HG03039 (cell line): ENCODE measurements around the gene SUGP2.
"Not testable (repeated sequence)": the region's sequence is repeated elsewhere in the genome, so short reads cannot be mapped to it uniquely, and the experiment has no call there.

Experiments
- ATAC-seq: cut with Tn5 transposase; IDR thresholded peaks from one replicate; pipeline ENCODE4 v1.9.1; 2021; ENCODE audit warnings: mild to moderate bottlenecking, moderate library complexity; ENCODE audit not compliant: unreplicated experiment

The SUGP2 gene

DNA sequence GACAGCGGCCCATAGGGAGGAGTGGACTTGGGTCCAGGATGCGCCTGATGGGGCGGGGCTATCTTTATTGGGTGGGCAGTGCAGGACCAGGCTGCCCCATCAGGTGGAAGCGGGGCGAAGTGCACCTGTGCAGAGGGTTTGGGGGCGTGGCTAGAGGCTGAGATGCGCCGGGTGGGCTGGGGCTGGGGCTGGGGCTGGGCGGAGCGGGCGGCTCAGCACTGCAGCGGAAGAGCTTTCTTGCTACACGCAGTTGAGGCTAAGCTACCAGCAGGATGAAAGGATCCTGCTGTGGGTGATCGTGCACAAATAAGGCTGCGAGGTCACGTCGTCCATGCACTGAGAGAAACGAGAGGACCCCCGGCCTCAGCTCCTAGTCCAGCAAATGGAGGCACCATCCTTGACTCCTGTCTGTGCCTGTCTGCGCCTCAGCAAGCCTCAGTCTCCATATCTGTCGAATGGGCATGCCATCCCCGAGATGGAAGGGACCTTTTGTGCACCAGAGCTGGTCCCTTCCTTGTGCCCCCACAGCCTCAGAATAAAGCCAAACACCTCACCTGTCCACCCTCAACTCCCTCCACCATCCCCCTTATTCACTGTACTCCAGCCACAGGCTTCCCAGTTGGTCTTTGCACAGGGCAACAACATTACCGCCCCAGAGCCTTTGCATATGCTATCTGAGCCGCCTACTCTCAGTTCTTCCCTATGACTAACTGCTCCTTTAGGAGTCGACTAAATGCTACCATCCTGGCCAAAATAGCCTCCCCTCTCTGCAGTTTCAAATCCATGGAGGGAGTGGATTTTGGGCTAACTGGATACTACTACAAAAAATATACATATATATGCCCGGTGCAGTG, 71.3 kb downstream of the SUGP2 start:
- no peak for ATAC-seq

DNA sequence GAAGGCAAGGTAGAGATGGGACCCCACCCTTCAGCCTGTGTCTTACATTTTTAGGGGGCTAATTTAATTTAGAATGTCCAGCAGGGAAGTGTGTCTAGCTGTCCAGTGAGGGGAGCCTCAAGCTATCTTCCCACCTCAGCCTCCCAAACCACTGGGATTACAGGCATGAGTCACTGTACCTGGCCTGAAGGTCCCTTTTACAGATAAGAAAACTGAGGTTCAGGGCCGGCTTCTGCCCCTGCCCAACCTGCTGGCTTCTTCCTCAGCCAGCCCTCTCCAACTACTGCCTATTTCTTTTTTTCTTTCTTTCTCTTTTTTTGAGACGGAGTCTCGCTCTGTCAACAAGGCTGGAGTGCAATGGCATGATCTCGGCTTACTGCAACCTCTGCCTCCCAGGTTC, 72.9 kb downstream of the SUGP2 start:
- no peak for ATAC-seq

DNA sequence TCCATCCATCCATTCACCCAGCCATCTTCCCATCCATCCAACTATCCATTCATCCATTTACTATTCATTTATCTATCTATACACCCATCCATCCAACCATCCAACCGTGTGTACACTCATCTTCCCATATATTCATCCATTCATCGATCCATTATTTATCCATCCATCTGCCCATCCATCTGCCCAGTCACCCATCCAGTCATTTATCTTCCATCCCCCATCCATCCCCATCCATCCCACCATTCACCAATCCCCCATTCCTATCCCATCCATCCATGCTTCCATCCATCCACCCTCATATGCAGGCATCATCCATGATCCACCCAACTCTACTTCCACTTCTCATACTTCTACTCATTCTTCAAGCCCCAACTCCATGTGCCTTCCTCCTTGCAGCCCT, 78.3 kb downstream of the SUGP2 start:
- ATAC-seq: no peak

DNA sequence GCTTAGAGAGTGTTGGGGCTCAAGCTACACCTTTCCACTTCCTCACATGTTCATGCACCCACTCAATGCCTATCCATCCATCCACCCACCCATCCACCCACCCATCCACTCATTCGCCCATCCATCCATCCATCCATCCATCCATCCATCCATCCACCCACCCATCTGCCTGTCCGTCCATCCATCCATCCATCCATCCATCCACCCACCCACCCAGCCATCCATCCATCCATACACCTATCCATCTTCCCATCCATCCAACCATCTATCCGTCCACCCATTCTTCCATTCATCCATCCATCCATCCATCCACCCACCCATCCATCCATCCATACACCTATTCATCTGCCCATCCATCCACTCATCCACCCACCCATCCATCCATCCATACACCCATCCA, 79.2 kb downstream of the SUGP2 start:
- no peak for ATAC-seq

DNA sequence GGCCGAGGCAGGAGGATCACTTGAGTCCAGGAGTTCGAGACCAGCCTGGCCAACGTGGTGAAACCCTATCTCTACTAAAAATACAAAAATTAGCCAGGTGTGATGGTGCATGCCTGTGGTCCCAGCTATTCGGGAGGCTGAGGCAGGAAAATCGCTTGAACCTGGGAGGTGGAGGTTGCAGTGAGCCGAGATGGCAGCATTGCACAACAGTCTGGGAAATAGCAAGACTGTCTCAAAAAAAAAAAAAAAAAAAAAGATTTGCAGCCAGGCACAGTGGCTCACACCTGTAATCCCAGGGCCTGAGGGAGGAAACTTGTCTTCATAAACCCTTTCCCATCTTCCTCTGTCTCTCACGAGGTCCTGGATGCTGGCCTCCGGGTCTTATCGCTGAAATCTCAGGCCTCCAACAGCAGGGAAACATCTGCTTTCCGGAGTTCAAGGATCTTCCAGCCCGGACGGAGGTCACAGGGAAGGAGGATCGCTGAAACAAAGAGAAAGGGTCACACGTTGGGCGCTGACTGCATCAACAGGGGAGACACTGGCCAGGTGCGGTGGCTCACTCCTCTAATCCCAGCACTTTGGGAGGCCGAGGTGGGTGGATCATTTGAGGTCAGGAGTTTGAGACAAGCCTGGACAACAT, 80.8 kb downstream of the SUGP2 start:
- not testable (repeated sequence) for ATAC-seq

DNA sequence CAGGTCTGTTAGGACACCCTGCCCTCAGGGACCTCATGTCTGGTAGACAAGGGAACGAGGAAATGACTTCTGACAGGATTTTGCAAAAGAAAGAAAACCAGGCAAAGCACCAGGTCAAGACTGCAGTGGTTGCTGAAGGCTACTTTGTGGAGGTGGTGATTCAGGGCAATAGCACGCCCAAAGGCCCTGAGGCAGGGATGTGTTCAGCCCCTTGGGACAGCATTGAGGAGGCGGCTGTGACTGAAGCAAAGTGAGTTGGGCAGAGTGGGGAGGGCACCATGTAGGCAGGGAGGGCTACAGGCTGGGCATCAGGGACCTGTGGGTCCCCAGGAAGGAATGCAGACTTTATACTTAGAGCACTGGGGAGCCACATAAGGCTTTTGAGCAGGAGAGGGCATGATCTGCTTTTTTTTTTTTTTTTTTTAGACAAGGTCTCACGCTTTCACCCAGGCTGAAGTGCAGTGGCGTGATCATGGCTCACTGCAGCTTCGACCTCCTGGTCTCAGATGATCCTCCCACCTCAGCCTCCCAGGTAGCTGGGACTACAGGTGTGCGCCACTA, 81.5 kb downstream of the SUGP2 start:
- no peak for ATAC-seq

DNA sequence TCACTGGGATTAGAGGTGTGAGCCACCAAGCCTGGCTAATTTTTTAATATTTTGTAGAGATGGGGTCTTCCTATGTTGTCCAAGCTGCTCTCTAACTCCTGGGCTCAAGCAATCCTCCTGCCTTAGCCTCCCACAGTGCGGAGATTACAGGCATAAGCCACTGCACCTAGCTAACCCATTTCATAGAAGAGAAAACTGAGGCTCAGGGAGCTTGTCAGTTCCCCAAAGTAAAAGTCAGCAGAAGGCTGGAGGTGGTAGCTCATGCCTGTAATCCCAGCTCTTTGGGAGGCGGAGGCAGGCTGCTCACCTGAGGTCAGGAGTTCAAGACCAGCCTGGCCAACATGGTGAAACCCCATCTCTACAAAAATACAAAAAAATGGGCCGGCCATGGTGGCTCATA, 83.5 kb downstream of the SUGP2 start:
- no peak for ATAC-seq

DNA sequence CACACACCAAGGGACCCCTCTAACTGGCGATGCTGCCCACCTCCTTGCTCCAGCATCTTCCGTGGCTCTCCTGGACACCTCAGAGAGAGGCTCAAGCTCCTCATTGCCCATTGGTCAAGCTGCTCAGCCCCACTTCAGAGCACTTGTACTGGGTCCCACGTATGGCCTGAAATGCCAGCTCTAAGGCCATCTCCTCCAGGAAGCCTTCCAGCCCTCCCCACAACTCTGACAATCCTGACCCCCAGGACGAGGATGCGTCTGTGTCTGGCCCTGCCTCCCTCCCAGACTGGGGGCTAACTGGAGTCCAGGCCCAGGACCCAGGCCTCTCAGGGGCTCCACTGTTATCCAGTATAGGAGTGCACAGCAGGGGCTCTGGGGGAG, 84.4 kb downstream of the SUGP2 start:
- no peak for ATAC-seq

DNA sequence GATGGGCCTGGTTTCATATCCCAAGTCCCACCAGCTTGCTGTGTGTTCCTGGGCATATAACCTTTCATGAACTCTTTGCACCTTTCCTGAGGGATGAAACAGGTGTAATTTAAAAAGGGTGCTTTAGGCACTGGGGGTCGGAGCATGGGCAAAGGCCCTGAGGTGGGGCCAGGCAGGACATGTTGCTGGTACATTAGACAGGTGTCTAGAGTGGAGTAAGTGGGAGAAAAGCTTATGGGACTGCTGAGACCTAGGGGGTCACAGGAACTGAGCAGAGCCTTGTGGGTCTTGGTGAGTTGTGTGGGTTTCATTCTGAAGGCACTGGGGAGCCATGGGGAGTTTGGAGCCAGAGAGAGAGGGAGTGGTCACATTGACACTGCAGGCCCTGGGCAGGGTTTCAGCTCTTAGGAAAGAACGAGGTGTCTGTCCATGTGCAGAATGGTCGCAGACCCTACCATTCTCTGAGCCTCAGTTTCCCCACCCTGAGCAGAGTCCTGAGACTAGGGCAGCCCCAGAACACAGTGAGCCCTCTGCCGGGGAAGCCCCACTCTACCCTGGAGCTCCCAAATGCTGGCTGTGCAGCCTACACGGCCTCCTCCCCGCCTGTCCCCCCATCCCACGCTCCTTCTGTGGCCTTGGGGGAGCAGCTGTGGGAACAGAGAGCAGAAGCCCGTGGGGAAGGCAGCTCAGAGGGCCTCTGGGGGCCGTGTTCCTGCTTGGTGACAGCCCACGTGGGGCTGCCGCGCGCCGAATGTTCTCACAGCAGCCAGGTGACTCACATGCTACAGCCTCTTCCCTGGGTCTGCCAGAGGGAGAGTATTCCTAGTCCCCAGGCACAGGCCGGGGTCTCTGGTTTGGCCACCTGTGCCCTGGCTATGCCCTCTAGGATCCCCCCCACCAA, 85.0 kb downstream of the SUGP2 start:
- no peak for ATAC-seq

DNA sequence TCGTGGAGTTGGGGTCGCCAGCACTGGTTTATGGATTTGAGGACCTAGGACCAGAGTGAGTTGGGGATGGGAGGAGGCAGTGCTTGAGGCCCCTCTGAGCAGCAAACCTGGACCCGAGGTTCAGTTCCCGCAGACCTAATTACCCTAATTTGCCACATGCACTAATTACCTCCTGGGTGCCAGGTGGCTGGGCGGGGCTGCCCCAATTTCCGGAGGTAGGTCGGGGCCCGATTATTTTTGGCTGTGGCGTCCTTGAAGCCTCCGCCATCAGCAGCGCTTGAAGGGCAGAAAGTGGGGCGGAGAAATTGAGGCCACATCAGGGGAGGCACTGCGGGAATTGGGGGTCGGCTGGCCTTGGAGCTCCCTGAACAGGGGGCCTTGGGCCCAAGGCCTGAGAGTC, 86.4 kb downstream of the SUGP2 start:
- no peak for ATAC-seq

DNA sequence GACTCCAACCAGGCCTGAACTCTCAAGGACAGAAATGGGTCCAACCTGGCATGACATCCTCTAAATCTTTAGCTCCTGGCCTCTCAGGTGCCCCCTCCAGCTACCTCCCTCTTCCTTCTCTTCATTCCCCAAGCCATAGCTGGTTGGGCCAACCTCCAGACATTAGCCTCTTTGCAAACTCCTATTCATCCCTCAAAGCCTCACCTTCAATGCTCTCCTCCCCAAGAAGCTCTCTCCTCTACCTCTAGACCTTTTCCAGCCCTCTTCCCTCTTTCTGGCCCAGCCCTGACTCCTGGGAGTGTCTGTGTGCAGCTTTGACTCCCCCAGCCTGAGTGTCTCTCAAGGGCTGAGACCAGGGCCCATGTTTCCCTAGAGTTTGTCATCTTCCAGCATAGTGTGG, 87.0 kb downstream of the SUGP2 start:
- ATAC-seq: no peak

DNA sequence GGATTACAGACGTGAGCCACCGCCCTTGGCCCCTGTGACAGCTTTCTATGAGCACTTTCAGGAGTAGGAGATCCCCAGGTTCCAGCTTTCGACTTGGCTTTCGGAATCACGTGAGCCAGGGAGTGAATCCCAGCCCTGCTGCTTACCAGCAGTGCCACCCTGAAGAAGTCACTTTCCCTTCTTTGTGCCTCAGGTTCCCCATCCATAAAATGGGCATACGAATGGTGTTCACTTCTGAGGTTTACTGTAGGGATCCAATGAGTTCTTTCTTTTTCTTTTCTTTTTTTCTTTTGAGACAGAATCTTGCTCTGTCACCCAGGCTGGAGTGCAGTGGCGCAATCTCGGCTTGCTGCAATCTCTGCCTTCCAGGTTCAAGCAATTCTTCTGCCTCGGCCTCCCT, 88.0 kb downstream of the SUGP2 start:
- ATAC-seq: no peak

DNA sequence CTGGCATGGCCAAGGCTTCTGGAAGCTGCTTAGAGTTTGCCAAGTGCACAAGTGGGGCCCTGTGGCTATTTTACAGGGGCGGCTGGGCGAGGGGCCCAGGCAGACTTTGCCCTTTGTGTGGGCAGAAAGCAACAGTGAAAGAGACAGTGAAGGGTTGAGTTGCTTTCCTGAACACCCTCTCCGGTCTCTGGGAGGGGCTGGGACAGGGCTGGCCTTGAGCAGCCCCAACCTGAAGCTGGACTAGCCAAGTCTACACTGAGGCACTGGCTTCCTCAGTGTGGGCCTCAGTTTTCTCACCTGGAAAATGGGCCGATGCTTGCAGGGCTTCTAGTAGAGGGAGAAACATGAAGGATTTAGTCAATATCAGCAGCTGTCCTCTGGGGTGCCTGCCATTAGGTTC, 89.9 kb downstream of the SUGP2 start:
- ATAC-seq: no peak

DNA sequence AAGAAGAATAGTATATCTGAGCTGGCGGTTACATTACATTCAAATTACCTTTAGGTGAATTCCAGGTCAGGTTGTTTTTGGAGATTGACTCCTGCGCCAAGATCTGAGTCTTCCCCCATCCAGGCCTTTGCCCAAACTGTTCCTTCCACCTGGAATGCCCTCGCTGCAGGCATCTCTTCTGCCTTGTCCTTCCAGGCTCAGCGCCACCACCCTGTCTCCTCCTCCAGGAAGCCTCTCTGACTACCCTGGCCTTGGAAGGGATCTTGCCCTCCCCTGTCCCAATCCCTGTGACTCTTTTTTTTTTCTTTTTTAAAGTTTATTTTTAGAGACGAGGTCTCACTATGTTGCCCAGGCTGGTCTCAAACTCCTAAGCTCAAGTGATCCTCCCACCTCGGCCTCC, 90.6 kb downstream of the SUGP2 start:
- no peak for ATAC-seq

DNA sequence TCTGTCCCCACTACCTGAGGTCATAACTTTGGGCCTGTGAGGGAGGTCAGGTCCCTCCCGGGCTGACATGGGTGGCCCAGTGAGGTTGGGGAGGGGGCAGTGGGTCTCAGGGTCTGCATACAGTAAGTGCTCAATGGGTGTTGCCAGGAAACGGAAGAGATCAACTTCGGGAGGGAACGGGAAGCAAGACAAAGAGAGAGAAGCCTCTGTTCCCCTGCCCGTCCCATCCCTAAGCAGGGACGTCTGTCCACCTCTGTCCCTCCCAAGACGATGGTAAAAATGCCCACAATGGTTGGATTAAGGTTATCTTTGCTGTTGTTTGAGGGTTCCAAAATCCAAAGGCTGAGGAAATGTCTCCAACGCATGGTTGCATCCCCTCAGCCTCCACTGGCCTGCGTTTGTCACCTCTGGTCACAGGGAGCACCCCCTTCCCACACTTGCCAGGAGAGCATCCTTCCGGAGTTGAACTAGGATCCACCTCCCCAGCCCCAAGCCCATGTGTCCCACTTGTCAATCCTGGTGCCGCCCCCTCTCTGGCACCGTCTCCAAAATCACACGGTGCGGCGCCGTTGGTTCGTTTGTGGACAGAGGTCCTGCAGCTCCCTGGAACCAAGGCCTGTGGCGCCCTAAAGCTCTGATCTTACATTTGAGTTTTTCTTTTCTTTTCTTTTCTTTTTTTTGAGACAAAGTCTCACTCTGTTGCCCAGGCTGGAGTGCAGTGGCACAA, 91.5 kb downstream of the SUGP2 start:
- no peak for ATAC-seq
